ENCODE results near the gene CNTNAP3.
"Not testable (repeated sequence)": the region's sequence is repeated elsewhere in the genome, so short reads cannot be mapped to it uniquely, and the experiment has no call there.

CNTNAP3 gene

GRCh38 chr9:39200412-39200811, 87.6 kb downstream of the CNTNAP3 start:
- not testable (repeated sequence) for H3K27me3 ChIP-seq (ENCODE audit: control insufficient read depth in 3 of 3, insufficient read depth in 3 of 3, low read depth in 1 of 3, low read length in 3 of 3); H3K9me3 ChIP-seq (replicated peaks in 1 of 2; ENCODE audit: control insufficient read depth in 2 of 2, insufficient read depth in 1 of 2, low read depth in 1 of 2, low read length in 2 of 2); H3K14ac ChIP-seq (ENCODE audit: low read length); H3K27ac ChIP-seq (replicated peaks; ENCODE audit: low read length); H2BK120ac ChIP-seq (ENCODE audit: low read depth, low read length); H2BK15ac ChIP-seq (ENCODE audit: low read length); H2AK5ac ChIP-seq (ENCODE audit: low read depth, low read length); H3K4me1 ChIP-seq (ENCODE audit: control insufficient read depth in 2 of 2, insufficient read depth in 1 of 2, low read depth in 1 of 2, low read length in 2 of 2); H4K91ac ChIP-seq (ENCODE audit: low read depth, low read length, poor library complexity); H4K8ac ChIP-seq (ENCODE audit: low read depth, low read length); H3K9ac ChIP-seq (ENCODE audit: low read depth, low read length, poor library complexity); H3K4me3 ChIP-seq (ENCODE audit: low read length in 2 of 2); DNase-seq (ENCODE audit: low spot score); H3K4me2 ChIP-seq (ENCODE audit: insufficient read depth, low read length, poor library complexity, severe bottlenecking); H2BK5ac ChIP-seq (ENCODE audit: low read length); H2BK12ac ChIP-seq (ENCODE audit: low read length); H3K4ac ChIP-seq (ENCODE audit: low read length); H3K36me3 ChIP-seq (replicated peaks in 1 of 2; ENCODE audit: control insufficient read depth in 2 of 2, insufficient read depth in 2 of 2, low read length in 2 of 2); H3K23ac ChIP-seq (ENCODE audit: low read depth, low read length, poor library complexity); H2AFZ ChIP-seq (ENCODE audit: low read length); H3K18ac ChIP-seq (ENCODE audit: low read length); H3K79me1 ChIP-seq (ENCODE audit: low read depth, low read length)

DNA sequence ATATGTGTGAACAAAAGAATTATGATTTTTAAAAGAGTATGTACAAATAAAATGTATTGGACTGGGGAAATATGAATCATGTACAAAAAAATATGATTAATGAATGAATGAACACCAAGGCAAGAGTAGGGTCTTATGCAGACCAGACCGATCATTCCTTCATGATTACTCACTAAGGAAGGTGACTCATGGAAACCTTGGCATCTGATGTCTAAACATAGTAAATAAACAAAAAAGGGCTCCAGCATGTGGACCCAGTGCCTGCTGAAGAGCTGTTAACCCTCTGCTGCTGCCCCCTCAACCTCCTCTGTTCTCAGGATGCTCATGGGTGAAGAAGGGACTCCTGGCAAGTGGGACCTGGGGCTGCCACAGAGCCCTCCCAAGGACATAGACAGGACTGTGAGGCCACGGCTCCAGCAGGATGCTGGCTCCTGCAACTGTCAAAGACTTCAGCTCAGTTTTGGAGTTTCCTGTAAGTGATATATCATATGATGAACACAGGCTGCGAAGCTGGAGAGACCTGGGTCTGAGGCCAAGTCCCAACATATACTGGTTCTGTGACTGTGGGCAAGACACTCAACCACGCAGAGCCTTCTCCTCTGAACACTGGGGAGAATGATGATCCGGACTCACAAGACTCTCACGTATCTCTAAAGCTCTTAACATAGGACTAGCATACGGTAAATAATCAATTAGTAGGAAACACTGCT, 89.8 kb downstream of the CNTNAP3 start:
- not testable (repeated sequence) for H2BK12ac ChIP-seq (ENCODE audit: low read length); H3K27me3 ChIP-seq (ENCODE audit: control insufficient read depth in 3 of 3, insufficient read depth in 3 of 3, low read depth in 1 of 3, low read length in 3 of 3); H2AK5ac ChIP-seq (ENCODE audit: low read depth, low read length); H3K4me1 ChIP-seq (ENCODE audit: control insufficient read depth in 2 of 2, insufficient read depth in 1 of 2, low read depth in 1 of 2, low read length in 2 of 2); DNase-seq (ENCODE audit: low spot score); H3K4me2 ChIP-seq (ENCODE audit: insufficient read depth, low read length, poor library complexity, severe bottlenecking); H4K91ac ChIP-seq (ENCODE audit: low read depth, low read length, poor library complexity); H2BK5ac ChIP-seq (ENCODE audit: low read length); H3K27ac ChIP-seq (replicated peaks; ENCODE audit: low read length); H3K9ac ChIP-seq (ENCODE audit: low read depth, low read length, poor library complexity); H2BK120ac ChIP-seq (ENCODE audit: low read depth, low read length); H3K4me3 ChIP-seq (ENCODE audit: low read length in 2 of 2); H3K9me3 ChIP-seq (replicated peaks in 1 of 2; ENCODE audit: control insufficient read depth in 2 of 2, insufficient read depth in 1 of 2, low read depth in 1 of 2, low read length in 2 of 2); H3K36me3 ChIP-seq (replicated peaks in 1 of 2; ENCODE audit: control insufficient read depth in 2 of 2, insufficient read depth in 2 of 2, low read length in 2 of 2); H2BK15ac ChIP-seq (ENCODE audit: low read length); H2AFZ ChIP-seq (ENCODE audit: low read length); H3K79me1 ChIP-seq (ENCODE audit: low read depth, low read length); H4K8ac ChIP-seq (ENCODE audit: low read depth, low read length); H3K23ac ChIP-seq (ENCODE audit: low read depth, low read length, poor library complexity); H3K14ac ChIP-seq (ENCODE audit: low read length); H3K18ac ChIP-seq (ENCODE audit: low read length); H3K4ac ChIP-seq (ENCODE audit: low read length)
- no CpG with 5 or more reads among the region's 7 CpGs for WGBS, 2 donors (ENCODE audit: extremely low coverage in 2 of 2, insufficient read length in 2 of 2, insufficient replicate concordance in 1 of 2)

DNA sequence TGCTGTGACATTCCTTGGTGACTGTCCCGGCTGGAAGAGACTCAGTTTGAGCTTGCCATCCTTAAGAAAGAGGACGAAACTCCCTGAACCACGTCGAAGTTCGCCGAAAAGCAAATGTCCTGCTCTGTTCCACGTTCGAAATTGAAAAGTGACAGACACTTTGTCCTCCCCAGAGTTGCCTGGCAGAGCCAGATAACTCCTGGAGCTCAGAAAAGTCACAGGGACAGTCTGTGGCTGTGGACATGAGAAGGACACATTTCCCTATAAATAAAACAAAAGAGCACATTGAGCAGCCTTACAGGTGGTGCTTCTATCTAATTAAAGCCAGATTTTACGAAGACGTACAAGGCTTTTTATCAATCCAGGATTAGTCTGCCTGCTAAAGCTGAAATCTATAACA, 116.6 kb downstream of the CNTNAP3 start:
- H2AFZ ChIP-seq (ENCODE audit: low read length); H4K91ac ChIP-seq (ENCODE audit: low read depth, low read length, poor library complexity); H2BK12ac ChIP-seq (ENCODE audit: low read length); H2BK15ac ChIP-seq (ENCODE audit: low read length); H2BK120ac ChIP-seq (ENCODE audit: low read depth, low read length); H3K4me3 ChIP-seq (ENCODE audit: low read length in 2 of 2); H2BK5ac ChIP-seq (ENCODE audit: low read length); H3K79me1 ChIP-seq (ENCODE audit: low read depth, low read length); H3K27ac ChIP-seq (replicated peaks; ENCODE audit: low read length); H3K4me1 ChIP-seq (ENCODE audit: control insufficient read depth in 2 of 2, insufficient read depth in 1 of 2, low read depth in 1 of 2, low read length in 2 of 2); H3K14ac ChIP-seq (ENCODE audit: low read length); H3K9ac ChIP-seq (ENCODE audit: low read depth, low read length, poor library complexity); DNase-seq (ENCODE audit: low spot score); H2AK5ac ChIP-seq (ENCODE audit: low read depth, low read length); H4K8ac ChIP-seq (ENCODE audit: low read depth, low read length); H3K9me3 ChIP-seq (replicated peaks in 1 of 2; ENCODE audit: control insufficient read depth in 2 of 2, insufficient read depth in 1 of 2, low read depth in 1 of 2, low read length in 2 of 2); H3K36me3 ChIP-seq (replicated peaks in 1 of 2; ENCODE audit: control insufficient read depth in 2 of 2, insufficient read depth in 2 of 2, low read length in 2 of 2); H3K4me2 ChIP-seq (ENCODE audit: insufficient read depth, low read length, poor library complexity, severe bottlenecking); H3K27me3 ChIP-seq (ENCODE audit: control insufficient read depth in 3 of 3, insufficient read depth in 3 of 3, low read depth in 1 of 3, low read length in 3 of 3); H3K23ac ChIP-seq (ENCODE audit: low read depth, low read length, poor library complexity); H3K18ac ChIP-seq (ENCODE audit: low read length); H3K4ac ChIP-seq (ENCODE audit: low read length): not testable (repeated sequence)
- WGBS, 2 donors (ENCODE audit: extremely low coverage in 2 of 2, insufficient read length in 2 of 2, insufficient replicate concordance in 1 of 2) = no CpG with 5 or more reads among the region's 10 CpGs

GRCh38 chr9:39157714-39158113, 130.3 kb downstream of the CNTNAP3 start:
- H3K23ac ChIP-seq (ENCODE audit: low read depth, low read length, poor library complexity); H3K27me3 ChIP-seq (ENCODE audit: control insufficient read depth in 3 of 3, insufficient read depth in 3 of 3, low read depth in 1 of 3, low read length in 3 of 3); H4K91ac ChIP-seq (ENCODE audit: low read depth, low read length, poor library complexity); H3K4me1 ChIP-seq (ENCODE audit: control insufficient read depth in 2 of 2, insufficient read depth in 1 of 2, low read depth in 1 of 2, low read length in 2 of 2); H3K79me1 ChIP-seq (ENCODE audit: low read depth, low read length); H2AFZ ChIP-seq (ENCODE audit: low read length); H4K8ac ChIP-seq (ENCODE audit: low read depth, low read length); H3K27ac ChIP-seq (replicated peaks; ENCODE audit: low read length); H2BK12ac ChIP-seq (ENCODE audit: low read length); H2BK5ac ChIP-seq (ENCODE audit: low read length); H3K4me3 ChIP-seq (ENCODE audit: low read length in 2 of 2); H3K9me3 ChIP-seq (replicated peaks in 1 of 2; ENCODE audit: control insufficient read depth in 2 of 2, insufficient read depth in 1 of 2, low read depth in 1 of 2, low read length in 2 of 2); H2BK15ac ChIP-seq (ENCODE audit: low read length); DNase-seq (ENCODE audit: low spot score); H3K14ac ChIP-seq (ENCODE audit: low read length); H3K18ac ChIP-seq (ENCODE audit: low read length); H3K9ac ChIP-seq (ENCODE audit: low read depth, low read length, poor library complexity); H3K4me2 ChIP-seq (ENCODE audit: insufficient read depth, low read length, poor library complexity, severe bottlenecking); H3K36me3 ChIP-seq (replicated peaks in 1 of 2; ENCODE audit: control insufficient read depth in 2 of 2, insufficient read depth in 2 of 2, low read length in 2 of 2); H2AK5ac ChIP-seq (ENCODE audit: low read depth, low read length); H2BK120ac ChIP-seq (ENCODE audit: low read depth, low read length); H3K4ac ChIP-seq (ENCODE audit: low read length): not testable (repeated sequence)
- WGBS, 2 donors (ENCODE audit: extremely low coverage in 2 of 2, insufficient read length in 2 of 2, insufficient replicate concordance in 1 of 2) = no CpG with 5 or more reads among the region's 3 CpGs
